Hematopoietic multipotent progenitor cell treated with erythropoietin and hydrocortisone succinate and interleukin-3 and kit ligand, for 6 days (in vitro differentiated cells): ENCODE results near the gene AGMO.

Experiments
- DNase-seq: peaks from one replicate; pipeline ENCODE4 v3.0.0-alpha.2; 2015

The AGMO gene

DNA sequence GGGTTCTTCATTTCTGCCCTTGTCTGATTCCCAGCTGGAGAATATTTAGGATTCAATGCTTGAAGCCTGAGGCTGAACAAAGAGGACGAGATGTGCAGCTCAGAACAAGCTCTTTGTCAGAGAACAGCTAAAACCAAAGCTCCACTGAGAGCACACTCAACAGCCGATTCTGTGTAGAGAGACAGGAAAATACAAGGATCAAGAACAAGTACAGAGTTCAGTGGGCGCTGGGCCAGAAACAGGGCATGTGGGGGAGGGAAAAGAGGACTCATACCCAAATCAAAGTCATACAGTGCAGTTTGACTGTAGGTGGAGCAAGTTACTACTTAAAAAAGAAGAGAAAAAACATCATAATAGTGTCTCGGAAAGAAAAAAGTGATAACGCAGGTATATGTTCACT, at the start of gene AGMO:
TSS of gene AGMO (minus strand) at position 181 of the 400 bp plus-strand sequence.
- no peak for DNase-seq

DNA sequence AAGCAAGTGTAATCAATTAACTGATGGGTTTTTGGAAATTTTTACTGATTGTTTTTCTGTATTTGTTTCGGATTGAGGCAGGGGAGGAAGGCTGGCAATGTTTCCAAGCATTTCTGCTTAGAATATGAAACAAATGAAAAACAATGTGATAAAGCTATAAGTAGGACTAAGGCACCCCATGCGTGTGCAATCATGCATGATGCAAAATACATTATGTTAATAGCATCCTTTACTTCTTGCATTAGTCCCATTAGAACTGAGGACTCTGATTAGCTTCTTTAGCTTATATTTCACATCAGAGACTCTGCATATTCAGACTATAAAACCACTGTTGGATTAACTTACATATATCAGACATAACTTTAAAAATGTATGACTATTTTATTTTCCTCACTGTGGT, 48.7 kb upstream of the AGMO start:
- no peak for DNase-seq

DNA sequence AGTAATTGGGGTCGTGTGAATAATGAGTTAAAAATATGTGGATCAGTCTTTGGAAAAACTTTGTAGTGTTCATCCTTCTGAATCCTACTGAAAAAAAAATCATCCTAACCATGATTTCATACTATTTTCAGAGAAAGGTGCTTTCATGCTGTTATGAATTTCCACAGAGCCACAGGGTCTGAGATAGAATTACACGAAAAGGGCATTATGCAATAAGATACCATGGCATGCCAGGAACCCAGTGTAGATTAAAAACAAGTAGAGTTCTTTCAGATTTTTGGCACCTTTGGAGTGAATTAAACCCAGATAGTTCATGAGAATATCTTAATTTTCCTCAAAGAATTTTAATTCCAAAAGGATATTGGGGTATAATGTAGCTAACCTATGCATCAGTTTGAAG, 47.5 kb upstream of the AGMO start:
- no peak for DNase-seq

DNA sequence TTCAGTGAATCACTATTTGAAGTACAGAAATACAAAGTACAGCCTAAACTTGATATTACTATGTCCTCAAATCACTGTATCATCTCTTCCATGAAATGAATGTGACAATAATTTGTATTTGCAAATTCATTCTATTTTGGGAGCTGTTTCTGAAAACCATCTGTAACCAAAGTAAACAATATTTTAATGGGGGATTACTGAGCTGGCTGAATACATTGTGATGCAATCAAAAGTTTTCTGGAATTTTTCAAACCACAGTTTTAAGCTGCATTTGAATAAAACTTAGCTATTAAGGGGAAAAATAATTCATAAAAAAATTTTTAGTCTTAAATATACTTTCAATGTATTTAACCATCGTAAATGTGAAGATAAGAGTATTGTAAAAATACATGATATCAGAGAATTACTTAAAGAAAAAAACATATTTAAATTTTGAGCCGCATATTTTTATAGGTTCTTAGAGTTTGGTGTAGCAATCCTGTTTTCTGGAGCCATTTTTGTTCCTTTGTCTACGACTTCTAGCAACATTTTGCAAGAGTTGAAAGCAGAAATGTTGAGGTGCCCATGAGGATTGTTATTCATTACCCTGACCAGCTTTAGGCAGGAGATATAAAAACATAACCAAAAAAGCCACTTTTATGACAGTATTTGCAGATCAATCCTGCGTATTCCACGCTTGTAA, 45.9 kb upstream of the AGMO start:
- no peak for DNase-seq

DNA sequence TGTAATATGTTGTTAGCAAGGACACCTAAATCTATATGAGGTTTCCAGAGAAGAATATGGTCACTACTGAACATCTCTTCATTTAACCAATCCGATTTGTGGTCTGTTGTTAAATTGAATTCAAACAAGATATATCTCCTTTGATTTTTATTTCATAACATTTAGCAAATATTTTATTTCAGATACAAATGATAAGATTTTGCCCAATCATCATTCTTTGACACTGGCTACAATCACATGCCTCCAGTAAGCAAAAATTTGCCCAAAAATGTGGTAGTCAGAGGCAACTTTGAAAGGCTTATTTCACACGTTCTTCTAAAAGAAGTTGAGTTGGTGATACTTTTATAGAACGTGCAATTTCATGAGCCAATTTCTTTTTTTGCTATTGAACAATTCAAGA, 44.7 kb upstream of the AGMO start:
- no peak for DNase-seq

DNA sequence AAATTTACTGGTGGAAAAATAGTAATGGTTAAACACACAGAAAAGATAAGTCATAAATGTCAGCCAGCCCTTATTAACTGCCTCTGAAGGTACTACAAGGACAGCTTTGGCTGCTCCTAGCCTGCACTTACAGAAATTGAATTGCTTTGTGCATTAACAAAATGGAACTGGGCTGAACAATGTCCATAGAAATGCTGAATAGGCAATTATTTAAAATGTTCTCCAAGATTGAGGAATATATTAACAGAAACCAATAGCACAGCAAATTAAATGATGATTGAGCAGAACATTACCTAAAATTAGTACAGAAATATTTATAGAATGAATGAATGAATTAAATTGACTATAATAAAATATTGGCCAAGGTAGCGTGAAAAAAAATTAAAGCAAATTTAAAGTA, 42.4 kb upstream of the AGMO start:
- no peak for DNase-seq

DNA sequence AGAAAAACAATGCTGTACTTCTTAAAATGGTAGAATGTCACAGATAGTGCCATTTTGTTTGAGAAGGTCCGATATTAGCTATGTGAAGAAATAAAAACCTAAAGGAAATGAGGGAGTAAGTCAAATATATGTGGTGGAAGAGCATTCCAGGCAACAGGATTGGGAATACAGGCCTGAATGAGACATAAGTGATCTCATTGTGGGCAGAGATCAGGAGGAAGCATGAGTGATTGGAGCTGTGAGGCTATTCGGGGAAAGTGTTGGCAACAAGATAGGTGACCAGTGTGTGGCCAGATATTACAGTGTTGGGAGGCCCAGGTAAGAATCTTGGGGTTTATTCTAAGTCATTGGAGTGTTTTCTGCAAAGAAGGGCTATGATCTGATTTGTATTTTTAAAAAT, 41.3 kb upstream of the AGMO start:
- DNase-seq = no peak

DNA sequence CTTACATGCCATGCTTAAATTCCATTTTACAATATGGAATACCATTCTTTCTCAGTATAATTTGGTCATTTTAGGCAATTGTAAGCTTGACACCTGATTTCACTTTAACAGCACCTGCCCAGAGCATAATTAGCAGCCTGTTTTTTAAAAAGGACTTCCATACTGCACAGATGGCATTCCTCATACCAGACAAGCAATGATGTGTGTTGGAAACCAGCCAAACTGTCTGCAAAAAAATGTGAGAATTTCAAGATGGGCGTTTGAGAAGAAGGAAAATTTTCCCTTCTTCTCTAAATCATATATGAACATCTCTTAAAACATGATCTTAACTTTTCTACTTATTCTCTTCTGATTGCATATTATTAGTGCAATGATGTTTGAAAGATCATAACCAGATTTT, 40.4 kb upstream of the AGMO start:
- no peak for DNase-seq

DNA sequence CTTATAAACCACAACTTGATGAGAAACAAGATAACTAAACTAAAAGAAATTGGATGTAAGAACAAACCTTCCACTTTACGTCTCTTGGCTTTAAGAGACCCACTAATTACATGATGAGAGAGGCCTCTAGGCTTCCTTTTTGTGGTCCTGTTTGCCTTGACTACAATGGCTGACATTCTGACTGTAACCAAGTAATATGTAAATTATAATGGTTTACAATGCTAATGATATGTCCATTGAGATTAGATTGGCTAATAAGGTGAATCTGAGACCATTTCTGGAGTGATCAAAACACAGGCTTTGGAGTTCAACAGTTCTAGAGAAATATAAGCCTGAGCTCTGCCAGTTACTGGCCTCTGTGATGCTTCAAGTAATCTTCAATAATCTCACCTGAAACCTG, 39.4 kb upstream of the AGMO start:
- no peak for DNase-seq

DNA sequence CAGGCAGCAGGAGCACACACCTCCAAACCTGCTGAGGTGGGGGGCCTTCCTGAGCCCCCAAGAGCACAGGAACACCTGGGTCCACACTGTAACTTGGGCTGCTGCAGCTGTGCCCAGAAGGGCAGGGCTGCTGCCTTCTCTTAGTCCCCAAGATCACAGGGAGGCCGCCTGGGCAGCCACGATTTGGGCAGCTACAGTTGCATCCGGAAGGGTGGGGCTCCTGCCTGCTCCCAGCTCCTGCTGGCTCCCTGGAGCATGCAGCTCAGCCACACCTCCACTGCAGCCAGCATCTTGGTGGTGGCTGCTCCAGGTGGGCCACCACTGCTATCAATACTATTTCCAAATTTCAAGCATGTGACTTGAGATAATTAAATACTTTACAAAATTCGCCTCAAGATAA, 38.5 kb upstream of the AGMO start:
- no peak for DNase-seq

DNA sequence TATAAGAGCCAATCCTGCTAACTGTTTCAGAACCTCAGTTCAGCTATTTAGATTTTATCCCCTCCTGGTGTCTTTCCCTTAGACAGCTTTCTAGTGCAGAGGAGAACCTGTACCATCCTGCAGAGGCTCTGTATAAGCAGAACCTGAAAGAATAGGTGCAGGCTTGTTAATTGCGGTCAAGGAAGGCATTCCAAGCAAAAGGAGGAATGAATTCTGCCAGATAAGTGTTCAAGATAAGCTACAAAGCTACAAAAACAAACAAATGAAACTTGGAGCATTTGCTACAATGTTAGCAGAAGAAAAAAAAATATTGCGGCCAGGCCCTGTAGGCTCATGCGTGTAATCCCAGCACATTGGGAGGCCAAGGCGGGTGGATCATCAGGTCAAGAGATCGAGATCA, 32.6 kb upstream of the AGMO start:
- no peak for DNase-seq

DNA sequence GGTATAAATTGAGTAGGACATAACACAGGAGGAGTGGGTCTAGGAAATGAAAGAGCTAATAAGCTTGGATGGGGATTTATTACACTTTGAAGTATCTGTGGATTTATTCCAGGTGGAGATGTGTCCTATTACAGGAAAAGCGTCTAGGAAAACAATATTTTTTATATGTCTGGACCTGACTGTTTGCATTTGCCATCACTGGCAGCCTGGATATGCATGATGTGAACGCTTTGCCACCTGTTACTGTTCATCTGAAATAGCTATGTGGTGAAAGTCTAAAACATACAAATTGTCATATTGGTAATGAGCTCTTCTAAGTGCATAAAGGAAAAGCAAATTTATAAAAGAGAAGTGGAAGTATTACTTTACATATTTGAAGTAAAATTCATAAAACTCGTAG, 31.6 kb upstream of the AGMO start:
- no peak for DNase-seq

DNA sequence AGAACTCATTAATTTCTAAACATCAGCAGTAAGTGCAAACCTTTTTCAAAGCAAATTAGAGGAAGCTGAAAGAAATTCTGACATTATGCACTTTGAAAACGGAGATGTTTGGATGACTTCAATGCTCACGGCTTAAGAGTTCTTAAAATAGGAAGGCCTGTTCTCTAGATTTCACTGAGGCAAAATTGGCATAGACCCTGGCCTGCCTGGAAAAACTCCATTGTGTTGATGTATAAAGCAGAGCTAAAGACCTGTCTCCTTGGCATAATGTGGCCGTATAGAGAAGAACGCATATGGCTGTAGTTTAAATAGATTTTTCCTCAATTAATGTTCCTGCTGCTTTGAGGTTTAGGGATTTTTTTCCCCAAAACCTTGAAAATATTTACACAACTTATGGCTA, 24.5 kb upstream of the AGMO start:
- no peak for DNase-seq

DNA sequence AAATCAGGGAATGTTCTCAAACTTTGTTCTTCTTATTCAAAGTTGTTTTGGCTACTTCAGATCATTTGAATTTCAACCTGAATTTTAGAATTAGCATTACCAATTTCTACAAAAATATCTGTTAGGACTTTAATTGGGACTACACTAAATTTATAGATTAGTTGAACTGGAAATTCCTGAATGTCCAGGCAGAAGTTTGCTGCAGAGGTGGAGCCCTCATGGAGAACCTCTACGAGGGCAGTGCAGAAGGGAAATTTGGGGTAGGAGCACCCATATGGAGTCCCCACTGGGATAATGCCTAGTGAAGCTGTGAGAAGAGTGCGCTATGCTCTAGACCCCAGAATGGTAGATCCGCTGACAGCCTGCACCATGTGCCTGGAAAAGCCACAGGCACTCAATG, 22.8 kb upstream of the AGMO start:
- no peak for DNase-seq

DNA sequence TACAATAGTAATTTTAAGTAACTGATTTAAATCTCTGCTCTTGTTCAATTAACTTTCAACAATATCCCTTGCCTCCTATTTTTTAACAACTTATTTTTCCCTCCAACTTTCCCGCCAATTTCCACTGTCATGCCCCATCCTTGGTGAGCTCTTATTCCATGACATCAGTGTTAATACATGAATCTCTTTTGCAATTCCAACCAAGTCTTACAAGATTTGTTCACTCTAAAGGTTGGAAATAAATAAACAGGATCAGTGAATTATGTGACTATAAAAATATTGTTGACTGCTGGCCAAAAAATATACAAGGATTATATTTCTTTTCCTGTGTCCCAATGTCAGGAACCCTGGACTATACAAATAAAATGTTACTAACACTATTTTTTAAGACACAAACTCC, 21.0 kb upstream of the AGMO start:
- no peak for DNase-seq

DNA sequence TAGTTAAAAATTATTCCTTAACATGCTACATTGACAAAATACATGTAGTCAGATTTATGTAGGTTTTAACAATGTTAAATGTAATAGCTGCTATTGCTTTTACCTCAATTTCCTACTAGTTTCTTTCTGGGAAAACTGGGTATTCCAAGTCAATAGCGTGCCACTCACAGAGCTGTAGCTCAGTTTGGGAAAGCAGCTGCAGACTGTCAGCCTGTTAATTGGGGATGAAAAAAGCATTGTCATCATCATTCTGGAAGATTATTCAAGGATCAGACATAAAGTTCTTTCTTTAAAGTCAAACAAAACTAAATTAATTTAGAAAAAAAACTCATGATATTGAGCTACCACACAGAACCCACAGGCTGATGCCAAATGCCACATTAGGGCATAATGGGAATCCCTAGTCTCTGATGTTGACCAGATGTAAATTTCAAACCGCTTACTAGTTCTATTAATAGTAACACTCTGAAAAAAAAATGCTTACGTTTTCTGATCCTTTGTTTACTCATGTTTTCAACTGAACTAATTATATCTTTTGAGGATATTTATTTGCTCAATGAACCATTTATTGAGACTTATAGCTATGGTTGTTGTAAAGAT, 19.6 kb upstream of the AGMO start:
- no peak for DNase-seq

DNA sequence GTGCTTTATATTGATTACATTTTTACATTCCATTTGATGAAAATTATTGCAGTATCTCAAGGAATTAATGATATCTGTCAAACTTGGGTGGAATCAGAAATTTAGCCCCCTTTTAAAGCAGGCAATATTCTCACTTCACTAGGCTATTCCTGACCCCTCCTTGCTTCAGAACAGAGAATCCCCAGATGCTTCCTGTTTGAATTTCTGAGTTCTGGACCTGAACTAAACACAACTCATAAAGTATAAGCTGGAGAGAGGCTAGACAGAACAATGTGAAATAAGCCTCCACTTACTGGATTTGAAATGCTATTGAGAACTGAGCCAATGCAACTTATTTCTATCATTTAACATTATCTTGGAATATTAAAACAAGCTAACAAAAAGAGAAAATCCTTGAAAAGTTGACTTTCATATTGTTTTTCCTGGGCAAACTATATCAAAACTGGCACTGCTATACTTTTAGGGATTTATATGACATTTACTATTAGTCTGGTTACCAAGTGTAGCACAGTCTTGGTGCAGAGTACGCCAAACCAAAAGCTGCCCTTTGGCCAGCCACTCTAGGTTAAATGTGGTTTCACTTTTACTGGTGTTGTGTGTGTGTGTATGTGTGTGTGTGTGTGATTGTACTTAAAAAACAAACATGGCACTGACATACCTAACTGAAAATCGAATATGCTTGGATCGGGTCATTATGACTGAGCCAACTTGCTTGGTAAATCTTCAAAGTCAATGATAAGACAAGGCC, 19.0 kb upstream of the AGMO start:
- DNase-seq = no peak

DNA sequence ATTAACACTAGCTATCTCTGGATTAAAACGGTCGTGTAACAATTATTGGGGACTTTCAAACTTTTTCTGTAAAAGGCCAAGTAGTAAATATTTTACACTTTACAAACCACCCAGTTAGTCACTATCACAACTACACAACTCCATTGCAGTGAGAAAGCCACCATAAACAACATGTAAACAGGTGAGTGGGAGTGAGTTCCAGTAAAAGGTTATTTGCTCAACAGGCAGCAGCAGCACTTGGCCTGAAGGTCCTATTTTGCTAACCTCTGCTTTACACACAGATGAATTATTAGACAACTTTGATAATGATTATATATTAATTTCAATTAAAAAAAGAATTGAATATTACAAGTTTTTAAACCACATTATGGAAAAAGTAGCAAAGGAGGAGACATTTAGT, 15.8 kb upstream of the AGMO start:
- no peak for DNase-seq

DNA sequence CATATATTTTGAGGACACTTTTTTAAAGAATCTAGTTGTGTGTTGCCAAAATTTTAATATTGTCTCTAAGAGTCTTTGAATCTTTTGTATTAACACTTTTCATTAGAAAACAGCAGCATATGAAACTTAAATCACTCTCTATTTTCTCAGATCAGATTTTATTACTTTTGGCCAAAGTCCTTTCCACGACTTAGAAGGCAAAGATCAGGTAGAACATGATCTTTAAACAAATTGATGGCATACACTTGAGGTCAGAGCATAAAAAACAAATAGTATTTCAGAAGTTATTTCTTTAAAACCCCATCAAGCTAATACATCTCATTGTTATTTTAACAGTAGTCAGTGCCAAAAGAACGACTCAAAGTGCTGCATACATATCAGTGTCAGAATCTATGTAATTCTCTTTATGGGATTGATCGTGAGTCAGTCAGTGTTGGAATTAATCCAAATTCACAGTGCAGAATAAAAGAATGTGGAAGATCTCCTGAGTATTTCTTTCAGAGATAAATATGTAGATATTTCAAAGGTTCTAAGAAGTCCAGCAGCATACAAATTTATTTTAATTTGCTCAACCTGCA, 9.6 kb upstream of the AGMO start:
- DNase-seq = no peak

DNA sequence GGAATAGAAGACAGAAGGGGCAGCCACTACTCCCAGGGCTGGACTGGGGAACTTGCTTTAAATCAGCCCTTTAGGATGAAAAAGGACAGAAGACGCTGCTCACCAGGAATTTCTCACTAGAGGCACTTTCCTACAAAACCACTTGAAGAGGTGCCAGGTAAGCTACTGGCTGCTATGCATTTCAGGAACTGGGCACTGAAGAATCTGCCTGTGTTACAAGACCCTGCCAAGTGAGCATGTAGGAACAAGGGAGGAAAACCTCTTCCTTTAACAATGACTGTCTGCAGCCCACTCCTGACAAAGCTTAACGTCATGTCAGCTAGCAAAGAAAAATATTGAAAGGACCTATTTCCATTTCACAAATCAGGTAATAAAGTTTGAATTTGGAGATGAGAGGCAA, 5.8 kb upstream of the AGMO start:
- DNase-seq = no peak

DNA sequence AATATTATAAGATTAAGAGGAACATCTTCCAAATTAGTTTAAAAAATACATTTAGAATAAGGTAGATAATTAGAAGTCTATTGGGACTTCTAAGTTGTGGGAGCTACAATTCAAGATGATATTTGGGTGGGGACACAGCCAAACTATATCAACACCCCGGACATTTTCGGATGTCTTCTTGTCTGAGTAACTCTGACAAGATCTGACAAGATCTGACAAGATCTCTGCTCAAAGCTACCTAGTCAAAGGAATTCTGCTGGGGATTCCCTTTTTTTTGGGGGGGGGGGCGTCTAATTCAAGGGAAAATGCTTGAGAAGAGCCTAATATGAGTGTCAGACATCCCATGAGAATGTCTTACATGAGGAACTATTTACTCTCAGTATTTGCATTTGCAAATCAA, 5.2 kb upstream of the AGMO start:
- DNase-seq = no peak

DNA sequence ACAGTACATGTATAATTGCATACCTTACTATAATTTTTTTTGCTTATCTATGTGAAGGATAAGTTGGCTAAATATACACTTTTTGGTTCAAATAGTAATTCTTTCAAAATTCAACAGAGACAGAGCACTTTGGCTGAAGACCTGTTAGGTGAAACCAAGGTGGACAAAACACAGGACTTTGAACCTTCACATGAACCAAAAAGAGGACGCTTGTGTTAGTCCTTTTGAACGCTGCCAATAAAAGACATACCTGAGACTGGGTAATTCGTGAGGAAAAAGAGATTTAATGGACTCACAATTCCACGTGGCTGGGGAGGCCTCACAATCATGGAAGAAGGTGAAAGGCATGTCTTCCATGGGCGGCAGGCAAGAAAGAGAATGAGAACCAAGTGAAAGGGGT, 4.7 kb upstream of the AGMO start:
- no peak for DNase-seq

DNA sequence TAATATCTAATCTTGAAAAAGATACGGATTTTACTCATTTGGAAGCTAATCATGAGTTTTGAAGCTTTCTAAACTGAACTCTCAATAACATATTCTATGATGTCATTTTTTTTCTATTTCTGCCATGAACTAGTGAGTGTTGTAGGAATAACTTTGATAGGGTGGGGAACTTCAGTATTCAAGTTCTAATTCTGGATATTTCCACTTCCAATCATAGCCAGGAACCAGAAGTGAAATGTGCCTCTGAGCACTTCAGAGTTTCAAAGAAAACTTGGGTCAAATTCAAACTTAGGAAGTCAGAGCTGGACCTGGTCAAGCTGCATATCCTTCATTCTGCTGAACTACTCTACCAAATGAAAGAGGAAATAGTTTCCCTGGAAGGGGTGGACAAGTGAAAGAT, 847 bp downstream of the AGMO start:
- no peak for DNase-seq

DNA sequence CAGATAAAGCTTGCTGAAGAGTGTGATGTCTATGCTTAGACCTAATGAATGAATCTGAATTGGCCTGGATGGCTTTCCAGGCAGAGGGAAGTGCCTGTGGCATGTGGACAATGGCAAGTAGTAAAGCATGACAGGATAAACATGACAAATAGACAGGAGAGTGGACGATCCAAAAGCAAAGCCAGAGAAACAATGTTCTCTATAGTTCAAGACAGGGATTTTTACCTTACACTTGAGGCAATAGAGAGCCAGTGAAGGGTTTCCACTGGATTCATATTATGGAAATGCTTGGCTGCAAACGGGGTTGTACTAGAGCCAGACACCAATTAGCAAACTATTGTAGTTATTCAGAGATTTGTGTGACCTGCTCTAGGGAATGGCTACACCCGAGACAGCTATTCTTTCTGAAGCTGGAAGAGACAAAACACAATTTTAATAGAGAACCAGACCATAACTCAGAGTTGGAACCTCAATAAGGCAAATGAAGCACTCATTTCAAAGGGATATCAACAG, 2.3 kb downstream of the AGMO start:
- DNase-seq = no peak
